Measurements from ENCODE around the gene ZFR2.

GRCh38 chr19:3809881-3810707 lies 58.7 kb downstream of the ZFR2 start:
- TF ChIP-seq CTCF (IDR thresholded peaks at IDR 0.05): no peak
- no peak for TF ChIP-seq POLR2A (IDR thresholded peaks at IDR 0.05)
- no peak for TF ChIP-seq POLR2AphosphoS5 (IDR thresholded peaks at IDR 0.05; ENCODE audit: insufficient read depth in 1 of 2, low read depth in 1 of 2)
